Muscle of back (tissue), 13 donors: Measurements from ENCODE around the gene GH1. TPM values are rescaled to one million over a fixed set of nuclear protein-coding genes. Genes with fewer than 3 reads are reported as not detected.
"Not testable (repeated sequence)": the region's sequence is repeated elsewhere in the genome, so short reads cannot be mapped to it uniquely, and the experiment has no call there.

Source experiments
- DNase-seq, 3 donors: peaks; one replicate each; pipeline versions ENCODE4 v3.0.0 to v3.0.0-alpha.2; 2013
- long read RNA-seq, 9 donors: transcript quantifications; one replicate each; lab custom pipeline, GENCODE V29; 2026
- polyA plus RNA-seq, 10 donors: library from polyadenylated mRNA; unstranded; fragments of 120-200 nt; gene quantifications; one replicate each; pipeline ENCODE4 v1.2.1, GENCODE V29; 2013; ENCODE audit not compliant: insufficient read length in 10 of 10

The GH1 gene
- under 1 TPM in 1 of 10 donors, not detected in 9; 0.19 TPM for polyA plus RNA-seq
- long read RNA-seq, donor 1, result 0 reads
- long read RNA-seq, donor 2, result 0 reads
- long read RNA-seq, donor 3, result 0 reads
- long read RNA-seq, donor 4, result 0 reads
- long read RNA-seq, donor 5, result 0 reads
- long read RNA-seq, donor 6, result 0 reads
- long read RNA-seq, donor 7, result 0 reads
- long read RNA-seq, donor 8, result 0 reads
- long read RNA-seq, donor 9, result 0 reads

DNA sequence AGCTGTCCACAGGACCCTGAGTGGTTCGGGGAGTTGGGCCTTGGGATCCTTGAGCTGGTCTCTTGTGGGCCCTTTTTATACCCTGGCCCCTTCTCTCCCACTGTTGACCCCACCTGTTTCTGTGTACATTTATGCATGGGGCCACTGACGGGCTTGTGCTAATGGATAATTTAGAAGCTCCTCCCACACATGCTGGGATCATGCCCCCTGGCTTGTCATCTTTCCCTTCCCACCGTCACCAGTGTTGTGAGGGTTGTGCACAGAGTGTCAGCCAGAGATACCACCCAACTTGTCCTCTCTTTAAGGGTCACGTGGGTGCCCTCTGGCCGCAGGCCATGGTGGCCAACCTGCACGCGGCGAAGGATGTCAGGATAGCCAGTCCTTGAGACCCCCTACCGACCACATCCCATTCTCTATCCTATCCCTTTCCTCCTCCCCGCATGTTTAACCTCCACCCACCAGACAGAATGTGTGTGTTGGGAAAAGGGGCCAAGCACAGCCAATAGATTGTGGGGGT lies at the start of gene GH1:
GH1 (minus strand) TSS at position 51 of the 517 bp plus-strand sequence. CDS start 63 bp downstream, outside the sequence.
- DNase-seq, result not testable (repeated sequence)

DNA sequence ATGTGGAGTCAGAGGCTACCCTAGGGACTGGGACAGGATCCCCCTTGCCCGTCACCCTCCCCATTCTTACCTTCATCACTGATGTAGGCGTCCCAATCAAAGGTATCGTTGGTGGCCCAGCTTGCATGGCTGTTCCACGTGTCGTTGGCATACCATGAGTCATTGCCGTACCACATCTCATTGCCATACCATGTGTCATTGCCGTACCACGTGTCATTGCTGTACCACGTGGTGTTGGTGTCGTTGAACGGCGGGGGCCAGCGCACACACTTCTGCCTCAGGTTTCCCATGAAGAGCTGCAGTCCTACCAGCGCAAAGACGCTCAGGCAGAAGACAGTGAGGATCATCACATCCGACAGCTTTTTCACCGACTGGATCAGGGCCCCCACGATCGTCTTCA lies 49.3 kb upstream of the GH1 start:
- DNase-seq, result no peak

DNA sequence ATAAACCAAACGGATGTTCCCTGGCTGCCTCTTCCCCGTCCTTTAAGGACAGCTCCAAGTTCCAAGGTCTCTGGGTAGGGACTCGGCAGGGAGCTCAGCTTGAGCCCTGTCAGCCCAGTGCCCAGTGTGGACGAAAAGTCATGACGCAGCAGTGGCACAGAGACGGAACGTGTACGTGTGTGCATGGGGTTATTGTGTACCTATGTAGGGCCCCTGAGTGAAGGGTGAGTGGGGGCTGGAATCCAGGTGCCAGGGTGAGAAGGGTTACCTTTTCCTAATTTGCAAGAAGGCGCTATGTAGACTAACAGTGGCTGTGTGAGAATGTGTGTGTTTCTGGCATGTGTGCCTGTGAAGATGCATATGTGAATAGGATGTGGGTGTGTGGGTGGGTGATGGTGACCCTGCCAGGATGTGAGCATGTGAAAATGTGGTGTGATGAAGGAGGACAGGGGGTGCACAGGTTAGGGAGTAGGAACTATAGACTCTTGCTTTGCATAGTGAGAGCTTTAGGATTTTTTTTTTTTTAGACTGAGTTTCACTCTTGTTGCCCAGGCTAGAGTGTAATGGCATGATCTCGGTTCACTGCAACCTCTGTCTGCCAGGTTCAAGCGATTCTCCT lies 48.1 kb upstream of the GH1 start:
- DNase-seq, result no peak

DNA sequence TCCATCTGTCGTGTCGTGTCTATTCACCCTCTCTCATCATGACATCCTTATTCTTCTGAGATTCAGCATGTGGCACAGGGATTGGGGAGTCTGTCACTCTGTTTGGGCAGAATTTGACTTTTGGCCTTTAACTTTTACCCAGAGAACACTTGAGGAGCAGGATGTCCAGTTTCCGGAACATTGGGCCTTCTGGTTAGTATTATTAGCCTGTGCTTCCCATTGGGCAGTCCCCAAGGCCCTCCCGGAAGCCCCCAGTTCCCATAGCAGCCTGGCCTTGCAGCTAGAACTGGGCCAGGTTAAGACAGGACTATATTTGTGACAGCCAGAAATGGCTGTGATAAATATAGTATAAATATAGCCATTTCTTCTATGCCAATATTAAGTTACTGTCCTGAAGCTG lies 44.5 kb upstream of the GH1 start:
- DNase-seq, result no peak

DNA sequence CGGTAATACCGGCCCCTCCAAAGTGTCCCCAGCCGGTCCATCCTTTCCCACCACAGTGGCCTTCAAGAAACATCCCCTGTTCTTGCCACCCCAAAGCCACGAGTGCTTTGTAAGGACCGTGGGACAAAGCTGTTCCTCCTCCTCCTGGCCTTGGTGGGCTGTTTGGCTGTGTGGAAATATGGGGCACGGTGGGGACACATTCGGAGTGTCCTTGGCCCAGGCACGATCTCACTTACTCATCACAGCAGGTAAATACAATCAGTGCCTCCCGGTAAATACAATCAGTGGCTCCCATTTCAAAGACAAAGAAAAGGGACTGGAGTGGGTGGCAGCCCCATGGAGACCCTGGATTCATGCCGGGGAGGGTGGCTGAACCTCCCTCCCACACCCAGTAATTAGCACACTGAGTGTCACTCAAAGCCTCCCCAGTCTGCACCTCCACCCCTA lies 43.7 kb upstream of the GH1 start:
- DNase-seq, result no peak

DNA sequence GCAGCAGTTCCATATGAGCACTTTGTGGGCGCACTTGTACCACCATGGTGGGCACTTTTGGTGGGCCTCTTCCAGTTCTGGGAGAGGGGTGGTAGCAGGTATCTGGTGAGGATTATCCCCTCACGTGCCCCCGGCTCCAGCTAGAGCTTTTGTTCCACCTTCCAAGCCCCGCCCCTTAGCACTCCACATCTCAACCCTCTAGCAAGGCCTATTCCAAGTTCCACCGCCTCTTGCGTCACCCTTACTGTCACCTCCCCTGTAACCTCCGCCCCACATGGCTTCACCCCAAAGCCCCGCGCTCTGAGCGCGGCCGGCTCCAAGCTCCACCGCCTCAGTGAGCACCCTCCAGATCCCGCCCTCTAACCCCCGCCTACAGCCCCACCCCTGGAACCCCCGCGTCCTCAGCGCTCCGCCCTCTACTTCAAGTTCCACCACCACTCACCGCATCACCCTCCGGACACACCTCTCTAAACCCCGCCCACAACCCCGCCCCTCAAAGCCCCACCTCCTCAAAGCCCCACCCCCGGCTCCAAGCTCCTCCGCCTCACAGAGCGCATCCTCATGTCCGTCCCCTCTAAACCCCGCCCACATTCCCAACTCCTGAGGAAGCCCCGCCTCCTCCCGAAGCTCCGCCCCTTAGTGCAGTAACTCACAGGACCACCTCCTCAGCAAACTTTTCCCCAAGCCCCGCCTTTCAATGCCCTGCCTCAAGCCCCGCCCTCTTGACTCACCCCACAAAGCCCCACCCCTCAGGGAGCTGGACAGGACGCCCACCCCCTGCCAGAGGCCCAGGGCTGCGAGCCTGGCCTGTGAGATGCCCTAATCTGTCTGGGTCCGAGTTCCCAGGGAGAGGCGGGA lies 42.9 kb upstream of the GH1 start:
- peak in 2 of 3 donors; percentile 36 to 61 for DNase-seq

DNA sequence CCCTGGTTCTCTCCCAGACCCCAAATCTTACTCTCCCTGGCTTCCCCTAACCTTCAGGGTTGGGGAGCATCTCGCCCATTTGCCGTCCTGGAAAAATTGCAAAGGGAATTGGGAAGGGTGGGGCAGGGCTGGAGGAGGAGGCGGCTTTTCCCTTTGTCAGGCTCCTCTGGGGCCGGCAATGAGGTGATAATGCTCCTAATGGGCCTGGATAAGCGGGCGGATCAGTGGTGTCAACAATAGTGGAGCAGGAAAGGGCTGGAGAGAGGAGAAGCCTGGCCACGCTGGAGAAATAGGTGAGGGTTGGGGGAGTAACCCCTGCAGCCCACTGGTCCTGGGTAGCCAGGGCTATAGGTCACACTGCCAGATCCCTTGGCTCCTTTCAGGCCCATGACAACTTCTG lies 41.8 kb upstream of the GH1 start:
- DNase-seq, result no peak

DNA sequence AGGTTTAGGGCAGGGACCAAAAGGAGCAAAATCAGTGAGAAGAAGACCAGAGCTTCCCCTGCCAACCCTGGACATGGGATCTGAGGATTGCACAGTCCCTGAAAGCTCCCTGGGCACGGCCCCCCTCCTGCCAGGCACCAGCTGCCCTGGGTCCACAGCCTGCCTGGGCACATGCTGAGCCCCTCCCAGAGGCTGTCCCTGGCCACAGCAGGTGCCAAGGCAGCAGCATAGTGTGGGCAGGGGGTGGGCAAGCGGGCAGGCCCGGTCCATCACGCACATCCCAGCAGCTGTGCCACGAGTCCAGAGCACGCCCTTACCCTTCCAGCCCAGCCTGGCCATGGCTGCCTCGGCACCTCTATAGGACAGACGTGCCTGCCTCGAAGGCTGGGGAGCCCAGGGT lies 41.4 kb upstream of the GH1 start:
- DNase-seq, result peak; percentile 54 to 68 (median 62)

DNA sequence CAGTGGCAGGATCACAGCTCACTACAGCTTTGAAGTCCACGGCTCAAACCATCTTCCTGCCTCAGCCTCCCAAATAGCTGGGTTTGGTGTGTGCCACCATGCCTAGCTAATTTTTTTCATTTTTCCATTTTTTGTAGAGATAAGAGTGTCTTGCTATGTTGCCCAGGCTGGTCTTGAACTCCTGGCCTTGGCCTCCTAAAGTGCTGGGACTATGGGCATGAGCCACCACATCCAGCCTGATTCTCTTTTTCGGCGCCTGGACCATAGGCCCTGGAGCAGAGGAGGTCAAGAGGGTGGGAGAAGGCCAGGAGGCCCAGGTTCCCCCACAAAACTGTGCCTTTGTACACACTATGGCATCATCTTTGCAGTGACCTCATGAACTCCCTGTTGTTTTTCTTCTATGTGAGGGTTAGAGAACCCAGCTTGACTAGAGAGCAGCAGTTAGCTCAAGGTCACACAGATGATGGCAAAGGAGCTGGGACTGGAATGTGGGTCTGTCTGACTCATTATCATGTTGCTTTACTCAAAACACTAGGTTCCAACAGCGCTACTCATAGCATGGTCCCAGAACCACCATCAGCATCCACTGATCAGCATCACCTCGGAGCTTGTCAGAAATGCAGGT lies 37.8 kb upstream of the GH1 start:
- no peak for DNase-seq

DNA sequence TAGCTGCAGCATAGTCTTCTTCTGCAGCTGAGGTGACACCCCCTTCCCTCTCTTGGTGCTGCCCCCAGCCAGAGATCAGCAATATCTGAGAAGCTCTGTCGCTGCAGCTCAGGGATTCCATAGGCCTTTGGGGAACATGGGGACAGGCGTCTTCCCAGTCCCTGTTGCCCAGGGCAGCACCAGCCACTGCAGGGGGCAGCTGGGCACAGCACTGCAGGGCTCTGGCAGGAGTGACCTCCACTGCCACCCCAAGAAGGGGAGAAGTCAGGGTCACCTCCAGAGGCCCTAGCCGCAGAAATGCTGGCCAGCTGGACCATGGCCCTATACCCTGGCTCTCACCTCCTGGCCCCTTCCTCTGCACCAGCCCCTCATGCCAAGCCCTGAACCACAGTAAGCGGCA lies 37.2 kb upstream of the GH1 start:
- no peak for DNase-seq

DNA sequence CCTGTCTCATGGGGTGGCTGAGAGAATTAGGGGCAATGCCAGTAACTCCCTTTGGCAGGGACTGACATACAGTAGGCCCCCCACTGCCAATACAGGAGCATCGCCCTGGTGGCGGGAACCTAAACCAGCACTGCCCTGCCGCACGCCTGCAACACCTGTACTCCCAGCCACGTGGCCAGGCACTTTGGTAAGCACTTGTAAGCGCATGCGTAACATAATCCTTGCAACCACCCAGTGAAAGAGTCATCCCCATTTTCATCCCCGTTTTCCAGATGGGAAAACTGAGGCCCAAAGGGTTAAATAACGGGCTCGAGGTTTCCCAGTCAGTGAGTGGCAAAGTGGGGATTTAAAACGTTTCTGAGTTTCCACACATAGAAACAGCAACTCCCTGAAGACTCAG lies 36.6 kb upstream of the GH1 start:
- no peak for DNase-seq

DNA sequence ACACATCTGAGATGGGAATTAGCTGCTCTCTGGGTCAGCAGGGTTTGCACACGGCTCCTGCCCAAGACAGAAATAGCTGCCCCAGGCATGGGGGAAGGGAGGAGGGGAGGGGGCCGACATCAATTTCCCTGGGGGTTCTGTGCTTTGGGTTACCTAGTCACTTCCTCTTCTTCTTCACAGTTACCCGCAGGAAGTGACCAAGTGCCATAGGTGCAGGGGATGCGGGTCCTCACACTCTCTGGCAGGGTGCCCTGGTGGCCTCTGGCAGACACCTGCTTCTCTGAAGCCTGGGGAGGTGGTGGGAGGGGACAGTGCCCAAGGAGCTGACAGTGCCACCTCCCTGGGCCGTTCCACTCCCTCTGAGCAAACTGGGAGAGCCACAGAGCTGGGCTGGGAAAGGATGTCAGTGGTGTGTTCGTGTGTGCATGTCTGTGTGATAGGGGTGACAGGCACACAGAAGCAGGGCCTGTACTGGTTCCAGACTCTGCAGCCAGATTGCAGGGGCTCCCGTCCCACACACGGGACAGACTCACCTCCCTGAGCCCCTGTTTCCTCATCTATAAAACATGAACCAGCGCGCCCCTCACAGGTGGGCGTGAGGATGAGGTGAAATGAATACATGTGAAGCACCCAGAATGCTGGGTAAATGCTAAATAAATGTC lies 35.9 kb upstream of the GH1 start:
- DNase-seq, result no peak

DNA sequence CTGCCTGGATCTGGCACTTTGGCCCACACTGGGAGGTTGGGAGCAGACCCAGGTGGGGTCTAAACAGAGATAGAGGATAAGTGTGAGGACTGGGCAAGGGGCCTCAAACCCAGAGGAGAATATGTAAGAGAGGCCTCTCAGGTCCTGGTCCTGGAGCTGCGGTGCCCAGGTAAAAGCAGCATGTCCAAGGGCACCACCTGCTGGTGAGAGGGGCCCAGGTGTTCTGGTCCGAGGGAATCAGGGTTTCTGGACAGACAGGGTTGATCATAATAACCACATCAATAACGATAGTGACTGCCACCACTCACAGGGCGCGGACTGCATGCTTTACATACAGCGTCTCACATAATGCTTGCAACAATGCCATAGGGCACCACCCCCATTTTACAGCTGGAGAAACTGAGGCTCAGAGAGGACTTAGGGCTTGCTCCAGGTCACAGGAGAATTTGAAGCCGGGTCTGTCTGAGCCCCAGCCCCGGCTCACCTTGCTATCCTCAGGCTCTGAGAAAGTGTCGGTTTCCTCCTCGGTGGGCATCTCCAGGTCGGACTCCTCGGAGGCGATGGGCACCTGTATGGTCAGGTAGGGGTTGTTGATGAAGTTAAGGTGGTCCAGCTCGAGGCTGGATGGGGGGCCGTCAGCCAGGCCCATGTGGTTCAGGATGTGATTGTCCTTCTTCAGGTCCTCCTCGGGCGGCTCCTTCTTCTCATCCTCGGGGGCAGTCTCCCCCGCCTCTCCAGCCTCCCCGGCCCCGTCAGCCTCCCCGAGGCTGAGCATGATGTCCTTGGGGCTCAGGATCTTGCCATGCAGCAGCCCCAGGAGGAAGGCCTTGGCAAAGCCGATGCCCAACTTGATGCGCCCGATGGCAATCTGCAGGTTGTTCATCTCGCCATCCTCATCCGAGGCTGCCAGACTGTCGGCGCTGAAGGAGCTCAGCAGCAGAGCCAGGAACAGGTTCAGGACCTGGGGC lies 32.6 kb upstream of the GH1 start:
- no peak for DNase-seq

DNA sequence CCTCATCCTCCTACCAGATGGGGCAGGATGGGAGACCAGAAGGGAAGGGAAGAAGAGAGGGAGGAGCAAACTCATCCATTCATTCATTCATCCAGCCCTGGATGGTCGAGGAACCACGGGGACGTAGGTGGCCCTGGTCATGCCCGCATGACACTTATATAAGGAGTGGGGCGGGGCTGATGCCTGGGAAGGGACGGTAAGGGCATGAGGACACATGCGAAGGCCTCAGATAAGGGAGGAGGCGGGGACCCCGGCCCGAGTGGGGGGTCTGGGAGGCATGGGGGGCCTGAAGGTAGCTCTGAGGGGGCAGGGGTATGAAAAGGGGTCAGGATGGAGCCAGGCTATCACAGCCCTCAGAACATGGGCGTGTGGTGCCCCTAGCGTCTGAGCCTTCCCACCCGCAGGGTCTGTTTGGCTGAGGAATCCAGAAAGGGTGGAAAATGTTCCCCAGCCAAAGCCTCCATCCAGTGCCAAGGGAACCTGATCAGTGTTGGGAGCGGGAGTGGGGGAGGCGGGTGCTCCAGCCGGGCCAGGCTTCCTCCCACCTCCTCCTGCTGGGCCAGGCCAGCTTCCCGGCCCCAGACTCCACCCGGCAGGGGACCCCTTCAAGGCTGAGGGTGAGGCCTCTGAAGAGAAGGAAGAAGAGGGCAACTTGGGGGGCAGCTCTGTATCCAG lies 31.1 kb upstream of the GH1 start:
- peak in 2 of 3 donors; percentile 45 to 62 for DNase-seq

DNA sequence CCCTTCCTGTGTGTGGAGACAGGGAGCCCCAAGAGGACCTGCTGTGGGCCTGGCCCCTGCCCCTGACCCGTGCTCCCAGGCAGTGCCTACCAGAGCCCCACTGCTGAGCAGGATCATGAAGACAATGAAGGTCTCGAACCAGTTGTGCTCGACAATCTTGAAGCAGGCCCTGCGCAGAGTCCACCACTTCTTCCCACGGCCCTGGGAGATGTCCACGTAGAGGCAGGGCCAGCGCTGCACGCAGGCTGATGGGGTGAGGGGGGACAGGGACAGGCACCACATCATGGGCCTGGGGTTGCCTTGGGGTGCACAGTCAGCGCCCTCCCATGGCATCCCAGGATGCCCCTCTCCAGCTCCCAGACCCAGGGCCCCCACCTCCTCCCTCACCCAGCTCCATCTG lies 29.9 kb upstream of the GH1 start:
- no peak for DNase-seq

DNA sequence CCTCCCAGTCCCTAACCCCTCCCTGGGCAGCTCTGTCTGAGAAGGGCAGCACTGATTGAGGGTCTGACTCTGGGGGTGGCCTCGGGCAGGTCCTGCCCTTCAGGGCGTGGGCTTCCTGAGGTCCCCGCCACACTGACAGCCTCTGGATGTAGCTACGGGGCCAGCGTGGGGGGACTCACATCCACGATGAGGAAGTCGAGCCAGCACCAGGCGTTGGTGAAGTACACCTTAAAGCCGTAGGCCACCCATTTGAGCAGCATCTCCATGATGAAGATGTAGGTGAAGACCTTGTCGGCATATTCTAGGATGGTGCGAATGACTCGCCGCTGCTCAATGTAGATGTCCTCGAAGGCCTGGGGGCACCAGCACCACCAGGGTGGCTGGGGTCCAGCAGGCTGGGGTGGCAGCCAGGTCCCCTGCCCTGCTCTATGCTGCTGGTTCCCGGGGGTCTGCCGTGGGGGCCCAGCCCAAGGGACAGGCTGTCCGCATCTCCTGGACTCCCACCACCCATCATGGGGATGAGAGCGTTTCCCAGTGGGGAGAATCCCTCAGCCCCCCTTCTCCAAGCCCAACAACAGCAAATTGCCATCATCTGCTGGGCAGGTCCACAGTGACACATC lies 29.2 kb upstream of the GH1 start:
- no peak for DNase-seq

DNA sequence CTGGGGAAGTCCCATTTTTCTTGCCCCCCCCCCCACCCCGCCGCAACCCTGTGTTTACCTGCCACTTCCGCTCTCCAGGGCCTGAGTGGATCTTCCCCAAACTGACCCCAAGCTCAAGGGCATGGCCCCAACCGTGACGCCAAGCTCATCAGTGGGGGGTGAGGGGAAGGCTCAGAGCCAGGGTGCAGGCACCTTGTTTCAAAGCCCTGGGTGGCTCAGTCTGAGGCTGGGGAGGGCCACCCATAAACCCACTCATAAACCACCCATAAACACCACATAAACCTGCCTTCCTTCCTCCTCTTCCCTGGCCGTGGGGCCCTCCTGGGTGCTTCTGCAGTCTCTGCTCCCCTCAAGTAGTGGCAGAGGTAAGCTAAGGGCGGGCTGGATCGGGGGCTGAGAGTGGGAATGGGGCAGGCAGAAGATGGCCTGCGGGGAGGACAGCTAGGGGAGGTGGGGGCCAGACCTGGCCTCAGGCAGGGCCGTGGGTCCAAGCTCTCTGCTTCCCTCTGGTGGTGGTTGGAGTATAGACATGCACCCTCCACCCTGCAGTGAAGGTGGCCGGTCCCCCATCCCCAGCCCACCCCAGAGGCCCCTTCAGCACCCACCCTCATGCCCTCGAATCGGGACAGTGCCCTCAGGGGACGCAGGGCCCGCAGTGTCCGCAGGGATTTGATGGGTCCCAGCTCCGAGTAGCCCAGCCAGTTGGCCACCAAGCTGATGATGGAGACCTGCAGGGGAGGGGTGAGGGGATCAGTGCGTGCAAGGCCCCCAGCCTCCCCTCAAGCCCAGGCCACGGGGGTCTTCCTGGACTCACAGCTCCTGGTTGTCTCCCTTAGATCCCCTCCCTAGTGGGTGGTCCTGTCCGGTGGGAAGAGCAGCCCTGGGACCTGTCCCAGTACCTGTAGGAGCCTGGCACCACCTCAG lies 28.1 kb upstream of the GH1 start:
- peak in 2 of 3 donors; percentile 39 to 63 for DNase-seq

DNA sequence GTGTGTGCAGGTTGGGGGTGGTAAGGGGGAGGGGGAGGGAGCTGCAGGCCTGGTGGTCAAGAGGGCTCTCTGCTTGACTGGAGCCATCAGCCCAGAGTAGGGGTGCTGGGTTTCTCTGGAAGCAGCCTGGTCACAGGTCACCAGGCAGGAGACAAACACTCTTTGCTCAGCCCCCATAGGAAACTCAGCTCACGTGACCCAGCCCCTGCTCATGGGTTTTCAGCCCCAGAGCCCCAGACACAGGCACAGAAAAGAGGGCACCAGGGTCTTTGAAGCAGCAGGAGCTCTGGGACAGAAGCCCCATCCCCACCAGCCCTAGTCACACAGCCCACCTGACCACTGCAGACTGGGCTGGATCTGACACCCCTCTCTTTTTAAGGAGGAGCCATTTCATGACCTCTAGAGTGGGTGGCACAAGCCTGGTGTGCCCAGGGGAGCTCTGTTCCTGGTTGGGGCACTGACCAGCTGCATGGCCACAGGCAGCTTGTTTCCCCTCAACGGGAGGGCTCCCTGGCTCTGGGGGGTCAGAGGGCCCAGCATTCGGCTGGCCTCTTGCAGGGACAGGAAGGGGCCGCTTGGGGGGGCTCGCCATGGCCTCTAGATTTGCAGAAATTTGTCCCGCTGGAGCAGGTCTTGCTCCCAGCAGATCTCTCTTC lies 27.3 kb upstream of the GH1 start:
- DNase-seq, result no peak
